Progenitor cell of endocrine pancreas (in vitro differentiated cells): Measurements from ENCODE around the gene ZNF438. TPM values are rescaled to one million over a fixed set of nuclear protein-coding genes. Genes with fewer than 3 reads are reported as not detected.
A peak's percentile ranks its signal among the peaks of the same experiment; 100 is the strongest.

Source experiments
- DNase-seq: peaks from one replicate; pipeline ENCODE4 v3.0.0; 2021; ENCODE audit warnings: low spot score; ENCODE audit not compliant: unreplicated experiment
- H3K27ac Mint-ChIP-seq: 2 replicates; pipeline ENCODE4 v1.8.0; 2021; ENCODE audit warnings: mild to moderate bottlenecking, moderate library complexity, mixed read lengths
- H3K27me3 Mint-ChIP-seq: 2 replicates; pipeline ENCODE4 v1.8.0; 2021; ENCODE audit warnings: mixed read lengths
- H3K36me3 Mint-ChIP-seq: 2 replicates; pipeline ENCODE4 v1.8.0; 2022; ENCODE audit warnings: mixed read lengths; ENCODE audit not compliant: insufficient read depth
- H3K4me1 Mint-ChIP-seq: 2 replicates; pipeline ENCODE4 v1.8.0; 2021; ENCODE audit warnings: low read depth, mixed read lengths
- H3K4me3 Mint-ChIP-seq: 2 replicates; pipeline ENCODE4 v1.8.0; 2021; ENCODE audit warnings: low read depth, mild to moderate bottlenecking, moderate library complexity, mixed read lengths
- H3K9me3 Mint-ChIP-seq: 2 replicates; pipeline ENCODE4 v1.8.0; 2021; ENCODE audit warnings: low read depth, mixed read lengths
- total RNA-seq: library from RNA; stranded (reverse); gene quantifications from 2 replicates; pipeline ENCODE4 v1.2.1, GENCODE V29; 2021
- TF ChIP-seq, protein P1 (sequence below): fragments of 200-600 bp; sonication (generic); IDR thresholded peaks from one replicate; pipeline ENCODE4 v1.5.0; 2021; ENCODE audit warnings: antibody characterized with exemption, mild to moderate bottlenecking; ENCODE audit not compliant: unreplicated experiment

The ZNF438 gene
- total RNA-seq, 1 donor from 2014 or later = 6.6 TPM

DNA sequence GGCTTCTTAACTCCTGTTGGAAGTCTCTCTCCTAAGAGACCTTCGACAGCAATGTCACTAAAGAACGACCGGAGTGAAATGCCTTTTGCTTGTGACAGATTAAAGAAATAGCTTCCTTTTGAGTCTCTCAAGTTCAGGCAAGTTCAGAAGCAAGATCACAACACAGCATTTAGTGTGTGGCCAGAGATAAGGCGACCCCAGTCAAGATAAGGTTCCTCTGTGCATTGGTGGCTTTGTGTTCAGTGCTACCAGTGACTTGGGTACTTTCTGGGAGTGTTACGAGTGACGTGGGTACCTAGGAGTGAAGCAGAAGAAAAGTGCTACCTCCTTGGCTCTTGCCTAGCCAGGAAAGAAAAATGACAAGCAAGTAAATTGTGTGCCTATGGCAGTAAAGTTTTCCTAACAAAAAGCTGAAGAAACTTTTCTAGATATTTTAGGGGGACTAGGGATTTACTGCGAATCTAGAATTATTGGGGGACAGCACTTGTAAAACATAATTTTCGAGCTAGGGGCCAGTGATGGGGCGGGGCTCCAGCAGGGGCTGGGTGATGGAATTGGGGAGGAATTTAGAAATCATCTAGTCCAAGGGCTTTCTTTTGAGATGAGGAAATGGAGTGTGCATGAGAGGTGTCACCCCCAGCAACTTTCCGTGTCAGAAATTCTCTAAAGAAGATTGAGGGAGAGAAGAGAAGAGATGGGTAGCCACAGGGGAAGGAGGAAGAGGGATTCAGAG lies 210.2 kb downstream of the ZNF438 start:
- Mint-ChIP-seq H3K27ac (peak overlapping the region; percentile 38), H3K27me3 (peaks cover 13% of the 10 kb centered on the region)

DNA sequence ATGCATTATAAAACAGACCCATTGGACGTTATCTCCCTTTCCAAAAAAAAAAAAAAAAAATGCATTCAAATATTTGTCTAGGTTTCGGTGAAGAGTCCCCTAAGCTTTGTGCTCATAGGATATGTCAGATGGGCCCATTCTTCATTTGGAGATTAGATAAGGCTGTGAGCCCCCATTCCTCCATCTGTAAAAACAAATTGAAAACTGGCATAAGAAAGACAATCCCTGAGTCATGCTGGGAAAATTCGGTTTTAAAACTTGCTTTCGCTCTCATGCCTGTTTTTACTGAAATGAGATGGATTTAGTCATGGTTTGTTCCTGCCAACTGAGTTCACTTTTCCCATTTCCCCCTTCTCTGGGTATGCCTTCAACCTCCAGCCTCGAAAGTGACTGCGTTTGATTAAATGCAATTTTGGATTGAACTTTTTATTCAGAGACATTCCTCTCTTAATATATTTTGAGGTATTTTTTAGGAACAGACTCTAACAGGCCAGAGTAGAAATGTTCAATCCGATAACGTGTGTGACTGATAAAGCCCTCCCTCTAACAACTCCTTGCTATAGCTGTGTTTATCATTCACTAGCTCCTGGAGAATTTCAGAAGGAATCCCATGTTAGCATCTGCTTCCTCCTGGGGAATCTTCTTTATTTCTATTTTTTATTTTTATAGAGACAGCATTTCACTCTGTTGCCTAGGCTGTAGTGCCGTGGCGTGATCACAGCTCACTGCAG lies 211.2 kb downstream of the ZNF438 start:
- Mint-ChIP-seq H3K36me3 (no peaks in the 10 kb centered on the region), H3K9me3 (peaks cover under 1% of the 10 kb centered on the region), H3K4me1 (peaks cover 41% of the 10 kb centered on the region), H3K27ac (peak overlapping the region; percentile 62), H3K27me3 (peaks cover 13% of the 10 kb centered on the region), H3K4me3 (no peak overlapping the region)
- TF ChIP-seq, protein P1, sequence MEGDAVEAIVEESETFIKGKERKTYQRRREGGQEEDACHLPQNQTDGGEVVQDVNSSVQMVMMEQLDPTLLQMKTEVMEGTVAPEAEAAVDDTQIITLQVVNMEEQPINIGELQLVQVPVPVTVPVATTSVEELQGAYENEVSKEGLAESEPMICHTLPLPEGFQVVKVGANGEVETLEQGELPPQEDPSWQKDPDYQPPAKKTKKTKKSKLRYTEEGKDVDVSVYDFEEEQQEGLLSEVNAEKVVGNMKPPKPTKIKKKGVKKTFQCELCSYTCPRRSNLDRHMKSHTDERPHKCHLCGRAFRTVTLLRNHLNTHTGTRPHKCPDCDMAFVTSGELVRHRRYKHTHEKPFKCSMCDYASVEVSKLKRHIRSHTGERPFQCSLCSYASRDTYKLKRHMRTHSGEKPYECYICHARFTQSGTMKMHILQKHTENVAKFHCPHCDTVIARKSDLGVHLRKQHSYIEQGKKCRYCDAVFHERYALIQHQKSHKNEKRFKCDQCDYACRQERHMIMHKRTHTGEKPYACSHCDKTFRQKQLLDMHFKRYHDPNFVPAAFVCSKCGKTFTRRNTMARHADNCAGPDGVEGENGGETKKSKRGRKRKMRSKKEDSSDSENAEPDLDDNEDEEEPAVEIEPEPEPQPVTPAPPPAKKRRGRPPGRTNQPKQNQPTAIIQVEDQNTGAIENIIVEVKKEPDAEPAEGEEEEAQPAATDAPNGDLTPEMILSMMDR = no peak
- DNase-seq = no peak

More for the DNA sequence above, 210.2 kb downstream of the ZNF438 start:
- TF ChIP-seq, protein P1 = no peak
- DNase-seq = no peak
- H3K9me3 Mint-ChIP-seq = peaks cover 3% of the 10 kb centered on the region
- peaks cover 44% of the 10 kb centered on the region for H3K4me1 Mint-ChIP-seq
- H3K4me3 Mint-ChIP-seq = no peak overlapping the region
- no peaks in the 10 kb centered on the region for H3K36me3 Mint-ChIP-seq

- Mint-ChIP-seq H3K27ac (no peak overlapping the region), H3K4me3 (no peak overlapping the region), H3K36me3 (no peaks in the 10 kb centered on the region), H3K9me3 (no peaks in the 10 kb centered on the region), H3K4me1 (peaks cover 42% of the 10 kb centered on the region), H3K27me3 (peaks cover 13% of the 10 kb centered on the region)
- DNase-seq = no peak
- TF ChIP-seq, protein P1 = no peak
These were observed 212.1 kb downstream of the ZNF438 start for GRCh38 chr10:30819341-30820181.

DNA sequence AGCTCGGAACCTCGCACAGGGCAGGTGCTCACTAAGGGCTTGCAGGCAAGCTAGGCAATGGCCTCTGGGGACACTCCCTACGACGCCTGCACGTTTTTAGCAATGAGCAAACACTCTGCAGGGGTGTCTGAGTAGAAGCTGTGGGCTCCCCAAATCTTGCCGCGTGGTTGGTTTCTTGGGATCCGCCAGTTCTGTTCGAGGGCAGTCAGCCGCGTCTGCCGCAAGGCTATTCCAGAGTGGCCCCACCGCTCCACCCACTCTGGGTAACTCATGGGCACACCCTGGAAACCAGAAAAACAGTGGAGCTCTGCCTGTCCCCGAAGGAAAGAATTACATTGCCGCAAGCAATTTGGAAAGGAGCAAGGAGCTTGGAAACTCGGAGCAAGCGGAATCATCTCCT lies 212.8 kb downstream of the ZNF438 start:
- TF ChIP-seq, protein P1 = no peak
- peak overlapping the region; percentile 24 for H3K27ac Mint-ChIP-seq
- H3K4me1 Mint-ChIP-seq = peaks cover 48% of the 10 kb centered on the region
- no peaks in the 10 kb centered on the region for H3K9me3 Mint-ChIP-seq
- H3K36me3 Mint-ChIP-seq = no peaks in the 10 kb centered on the region
- DNase-seq = no peak
- no peak overlapping the region for H3K4me3 Mint-ChIP-seq
- peaks cover 13% of the 10 kb centered on the region for H3K27me3 Mint-ChIP-seq
